Activated T-helper 1 cell treated with Interleukin-2 at 50 U/mL for 16 hours (primary cell): ENCODE measurements around the gene SFTA2.
"Not testable (repeated sequence)": the region's sequence is repeated elsewhere in the genome, so short reads cannot be mapped to it uniquely, and the experiment has no call there.

Source experiments
- DNase-seq: peaks from one replicate; pipeline ENCODE4 v3.0.0-alpha.2; 2020; ENCODE audit warnings: low read depth

SFTA2 gene

DNA sequence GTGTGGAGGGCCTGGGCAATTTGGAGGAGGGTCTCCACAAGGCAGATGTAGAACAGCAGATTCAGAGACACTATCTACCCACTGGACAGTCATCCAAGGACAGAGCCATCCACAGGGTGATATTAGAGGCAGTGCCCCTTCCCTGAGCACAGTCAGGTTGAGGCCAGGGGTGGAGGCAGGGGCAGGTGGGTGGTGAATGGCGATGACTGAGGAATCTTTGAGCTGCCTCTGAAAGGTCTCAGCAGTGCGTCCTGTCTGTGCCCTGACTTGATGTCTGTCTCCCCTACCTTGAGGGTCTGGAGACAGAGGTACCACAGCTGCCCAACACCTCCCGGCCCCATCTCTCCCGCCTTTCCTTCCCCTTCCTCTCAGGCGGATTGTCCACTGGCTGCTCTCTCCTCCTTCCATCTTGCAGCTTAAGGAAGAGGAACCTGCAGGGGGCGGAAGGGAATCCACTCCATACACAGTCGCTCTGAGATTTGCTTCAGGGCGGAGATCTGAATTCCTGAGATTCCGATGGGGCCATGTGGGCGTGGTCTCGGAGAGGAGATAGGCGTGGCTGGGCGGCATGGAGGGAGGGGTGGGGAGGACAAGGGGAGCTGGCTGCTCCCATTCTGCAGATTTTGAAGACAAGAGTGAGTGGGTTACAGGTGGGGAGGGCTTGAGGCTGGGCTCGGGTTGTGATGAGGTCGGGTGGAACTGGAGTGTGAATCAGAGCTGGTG, 10.5 kb upstream of the SFTA2 start:
- DNase-seq, result no peak

DNA sequence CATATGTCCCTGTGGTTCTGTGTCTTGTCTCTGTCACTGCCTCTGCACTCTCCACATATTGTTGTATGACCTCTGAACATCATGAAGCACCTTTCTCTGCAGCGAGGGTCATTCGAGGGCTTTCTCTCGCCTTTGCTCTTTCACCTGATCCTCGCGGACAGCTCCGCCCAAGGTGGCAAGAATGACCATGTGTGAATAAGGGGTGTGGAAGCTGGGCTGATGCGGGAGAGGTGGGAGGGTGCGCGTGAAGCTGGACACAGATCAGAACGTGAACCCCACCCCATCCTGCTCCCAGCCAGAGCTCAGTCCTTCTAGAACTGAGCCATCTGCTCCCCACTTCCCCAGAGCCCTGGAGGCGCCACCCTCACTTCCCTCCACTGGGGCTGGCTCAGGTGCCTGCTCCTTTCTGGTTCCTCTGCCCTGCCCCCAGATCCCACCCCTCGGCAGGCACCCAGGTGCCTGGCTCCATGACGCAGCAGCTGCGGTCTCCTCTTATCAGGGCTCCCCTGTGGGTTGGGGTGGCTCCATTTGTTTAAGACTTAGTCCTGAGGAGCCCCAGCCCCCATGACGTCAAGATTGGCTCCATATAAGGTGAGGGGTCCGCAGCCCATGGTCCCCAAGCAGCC, 8.5 kb upstream of the SFTA2 start, which contains the start of gene MUCL3:
Gene MUCL3, plus strand, starts transcription at position 613 of the 626 bp plus-strand sequence. CDS start 27 bp downstream, outside the sequence.
- no peak for DNase-seq

DNA sequence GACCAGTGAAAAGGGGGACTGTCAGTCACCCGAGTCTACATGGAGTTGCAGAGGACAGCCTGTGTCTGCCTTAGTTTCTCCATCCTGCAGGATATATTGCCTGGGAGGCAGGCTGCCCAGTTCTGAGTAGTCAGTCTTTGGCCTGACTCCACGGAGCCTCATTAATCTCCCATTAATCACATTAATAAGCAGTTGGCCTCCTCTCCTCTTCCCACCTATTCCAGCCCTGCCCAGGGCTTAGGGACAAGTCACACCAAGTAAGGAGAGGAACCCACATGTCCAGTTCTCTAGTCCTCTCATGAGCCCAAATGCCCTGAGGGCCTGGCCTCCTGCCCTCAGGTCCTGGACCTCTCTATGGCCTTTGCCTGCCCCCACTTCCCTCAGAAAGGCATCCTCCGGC, 7.5 kb upstream of the SFTA2 start:
- no peak for DNase-seq

DNA sequence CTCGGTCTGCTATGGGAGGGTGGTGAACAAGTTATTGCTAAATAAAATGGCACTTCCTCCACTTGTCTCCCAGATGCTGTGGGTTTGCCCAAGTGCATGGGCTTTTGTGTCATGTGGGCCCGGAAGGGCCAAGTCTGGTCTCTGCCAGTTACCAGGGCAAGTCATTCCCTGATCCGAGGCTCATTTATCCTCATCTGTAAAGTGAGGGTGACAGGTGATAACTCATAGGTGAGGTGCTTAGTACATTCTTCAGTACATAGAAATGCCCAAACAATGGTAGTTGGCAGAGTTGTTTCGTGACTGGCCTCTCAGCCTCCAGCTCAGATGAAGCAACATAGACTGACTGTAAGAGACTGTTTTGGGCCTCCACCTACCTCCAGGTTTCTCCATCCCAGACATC, 6.8 kb upstream of the SFTA2 start:
- no peak for DNase-seq

DNA sequence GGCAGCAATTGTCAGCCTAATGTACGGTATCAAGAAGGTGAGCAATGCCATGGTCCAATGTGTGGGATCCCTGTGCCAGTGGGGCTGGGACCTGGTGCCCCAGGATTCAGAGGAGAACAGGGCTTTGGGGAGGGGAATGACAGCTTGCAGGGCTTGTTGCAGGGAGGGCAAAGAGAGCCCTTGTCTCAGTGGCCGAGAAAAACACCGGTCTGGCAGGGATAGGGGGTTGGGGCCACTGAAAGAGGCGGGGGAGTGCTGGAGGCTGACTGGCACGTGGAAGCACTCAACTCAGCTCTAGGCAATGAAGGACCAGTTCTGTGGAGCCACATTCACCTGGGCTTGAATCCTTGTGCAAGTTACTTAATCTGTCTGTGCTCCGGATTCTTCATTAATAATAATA, 5.3 kb upstream of the SFTA2 start:
- no peak for DNase-seq

DNA sequence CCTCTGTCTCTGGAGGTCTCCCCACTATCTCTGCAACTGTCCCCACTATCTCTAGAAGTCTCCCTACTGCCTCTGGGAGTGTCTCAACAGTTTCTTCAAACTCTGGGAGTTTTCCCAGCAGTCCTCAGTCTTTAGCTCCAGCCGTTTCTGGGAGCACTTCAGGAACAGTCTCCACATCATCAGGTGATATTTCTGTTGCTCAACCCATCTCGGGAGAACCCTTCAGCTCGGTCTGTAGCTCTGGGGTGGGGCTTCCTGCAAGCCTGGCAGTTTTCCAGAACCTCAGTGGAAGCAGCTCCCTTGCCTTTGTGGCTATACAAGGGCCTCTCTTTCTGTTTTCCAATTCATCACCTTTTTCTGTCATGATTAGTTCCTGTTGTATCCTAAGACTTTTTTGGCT, 3.0 kb upstream of the SFTA2 start:
- DNase-seq, result no peak

DNA sequence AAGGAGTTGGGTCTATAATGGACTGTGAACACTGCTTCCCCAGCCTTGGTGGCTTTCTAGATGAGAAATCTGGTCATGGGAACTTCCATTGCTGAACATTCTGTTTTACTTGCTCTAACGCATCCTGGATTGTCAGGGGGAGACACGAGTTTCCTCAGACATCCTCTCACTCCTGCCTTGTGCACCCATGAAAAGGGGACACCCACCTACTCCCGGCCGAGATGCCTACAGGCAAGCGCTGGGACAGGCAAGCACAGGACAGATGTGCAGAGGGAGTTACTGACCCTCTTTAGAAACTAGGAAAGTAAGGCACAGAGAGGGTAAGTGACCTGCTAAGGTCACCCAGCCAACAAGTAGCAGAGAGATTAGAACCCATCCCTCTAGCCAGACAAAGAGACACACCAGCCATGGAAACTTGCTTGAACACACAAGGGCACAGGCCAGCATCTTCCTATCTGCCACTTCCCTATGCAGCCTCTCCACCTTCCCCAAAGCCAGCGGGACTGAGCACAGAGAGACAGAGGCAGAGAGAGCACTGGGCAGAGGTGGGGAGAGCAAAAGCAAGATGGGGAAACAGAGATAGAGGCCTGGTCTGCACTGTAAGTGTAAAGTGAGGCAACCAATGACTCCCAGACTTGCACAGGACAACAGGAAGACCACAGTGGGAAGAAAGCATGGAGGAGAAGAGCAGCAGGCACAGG, 845 bp upstream of the SFTA2 start:
- DNase-seq, result no peak

DNA sequence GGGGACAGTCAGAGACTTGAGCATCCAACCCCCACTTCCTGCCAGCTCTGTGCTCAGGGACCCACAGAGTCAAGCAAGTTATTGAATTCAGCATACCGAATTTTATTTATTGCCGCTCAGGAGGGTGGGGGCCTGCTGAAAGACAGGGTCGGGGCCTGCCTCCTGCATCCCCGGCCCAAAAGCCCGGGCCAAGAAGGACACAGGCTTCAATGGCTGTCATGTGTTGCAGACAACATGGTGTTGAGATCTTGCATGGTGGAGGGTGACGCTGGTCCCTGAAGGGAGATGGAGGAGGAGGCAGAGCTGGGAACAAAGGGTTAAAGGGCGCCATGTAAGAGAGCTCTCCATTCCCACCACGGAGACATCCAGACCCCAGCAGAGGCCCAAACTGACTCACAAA, 698 bp downstream of the SFTA2 start:
- no peak for DNase-seq

DNA sequence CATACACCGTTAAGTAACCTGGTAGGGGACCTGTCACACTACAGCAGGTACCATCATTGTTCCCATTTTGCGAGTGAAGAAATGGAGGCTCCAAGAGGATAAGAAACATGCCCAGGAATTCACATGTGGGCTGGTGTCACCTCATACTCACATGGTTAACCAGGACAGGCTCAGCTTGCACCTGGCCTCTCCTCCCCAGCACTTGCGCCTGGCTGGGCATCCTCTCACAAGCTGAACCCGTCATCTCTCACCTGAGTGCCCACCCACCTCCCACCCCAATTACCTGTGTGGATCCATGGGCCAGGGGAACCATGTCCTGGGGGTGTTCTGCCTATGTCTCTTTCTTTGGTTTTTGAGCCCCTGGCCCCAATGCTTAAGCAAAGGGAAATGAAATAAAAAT, 1.5 kb downstream of the SFTA2 start:
- no peak for DNase-seq

DNA sequence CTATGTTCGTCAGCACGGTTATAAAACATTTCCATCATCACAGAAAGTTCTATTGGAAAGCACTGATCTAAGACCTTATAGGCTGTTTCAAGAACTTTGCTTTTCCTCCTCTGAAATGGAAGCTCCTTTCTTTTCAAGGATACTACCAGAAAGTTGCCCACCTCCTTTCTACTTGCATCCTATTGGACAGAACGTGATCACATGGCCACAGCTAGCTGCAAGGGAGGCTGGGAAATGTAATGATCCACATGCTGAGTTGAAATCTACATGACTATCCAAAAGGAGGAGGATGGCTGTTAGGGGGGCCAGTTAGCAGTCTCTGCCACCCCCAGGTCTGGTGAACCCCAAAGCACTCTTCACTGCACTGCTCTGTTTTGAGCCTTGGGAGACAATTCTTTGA, 3.3 kb downstream of the SFTA2 start:
- DNase-seq, result no peak

DNA sequence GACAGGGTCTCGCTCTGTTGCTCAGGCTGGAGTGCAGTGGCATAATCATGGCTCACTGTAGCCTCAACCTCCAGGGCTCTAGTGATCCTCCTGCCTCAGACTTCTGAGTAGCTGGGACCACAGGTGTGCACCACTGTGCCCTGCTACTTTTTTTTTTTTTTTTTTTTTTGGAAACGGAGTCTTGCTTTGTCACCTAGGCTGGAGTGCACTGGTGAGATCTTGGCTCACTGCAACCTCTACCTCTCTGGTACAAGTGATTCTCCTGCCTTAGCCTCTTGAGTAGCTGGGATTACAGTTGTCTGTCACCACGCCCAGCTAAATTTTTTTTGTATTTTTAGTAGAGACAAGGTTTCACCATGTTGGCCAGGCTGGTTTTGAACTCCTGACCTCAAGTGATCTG, 4.9 kb downstream of the SFTA2 start:
- not testable (repeated sequence) for DNase-seq

DNA sequence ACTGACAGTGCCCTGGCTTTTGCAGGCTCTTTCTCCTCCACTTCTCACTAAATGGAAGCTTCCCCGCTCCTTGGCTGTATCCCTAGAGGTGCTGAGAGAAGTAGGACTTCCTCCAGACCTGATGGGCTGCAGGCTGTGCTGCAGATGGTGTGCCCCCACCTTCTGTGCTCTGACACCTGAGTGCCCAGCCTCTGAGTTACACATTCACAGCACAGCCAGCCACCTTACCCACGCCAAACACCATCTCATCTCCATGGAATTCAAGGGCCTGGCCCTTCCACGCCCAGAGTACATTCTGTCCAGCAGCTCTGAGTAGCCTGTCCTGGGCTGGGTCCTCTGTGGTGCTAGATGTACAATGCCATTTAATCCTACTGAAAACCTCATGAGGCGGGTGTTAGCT, 5.3 kb downstream of the SFTA2 start:
- DNase-seq, result no peak

DNA sequence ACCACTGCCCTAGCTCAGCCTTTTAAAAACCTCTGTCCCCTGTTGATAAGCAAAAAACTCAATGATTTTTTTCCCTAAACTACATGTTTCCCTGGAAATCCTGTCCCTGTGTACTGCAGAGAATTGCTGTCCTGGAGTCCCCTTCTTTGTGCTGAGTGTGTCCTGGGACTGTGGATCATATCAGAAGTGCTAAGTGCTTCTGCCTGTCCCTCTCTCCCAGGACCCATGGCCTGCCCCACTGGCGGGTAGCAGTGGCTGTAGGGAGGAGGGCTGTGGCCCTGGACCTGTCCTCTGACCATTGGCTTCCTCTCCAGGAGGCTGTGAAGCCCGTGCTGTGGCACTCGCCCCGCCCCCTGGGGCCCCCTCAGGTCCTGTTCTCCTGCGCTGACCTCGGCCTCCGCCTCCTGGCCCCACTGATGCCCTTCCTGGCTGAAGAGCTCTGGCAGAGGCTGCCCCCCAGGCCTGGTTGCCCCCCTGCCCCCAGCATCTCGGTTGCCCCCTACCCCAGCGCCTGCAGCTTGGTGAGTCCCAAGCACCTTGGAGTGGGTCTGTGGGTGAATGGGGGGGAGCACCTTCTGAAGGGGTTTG, 7.8 kb downstream of the SFTA2 start:
- DNase-seq, result not testable (repeated sequence)

DNA sequence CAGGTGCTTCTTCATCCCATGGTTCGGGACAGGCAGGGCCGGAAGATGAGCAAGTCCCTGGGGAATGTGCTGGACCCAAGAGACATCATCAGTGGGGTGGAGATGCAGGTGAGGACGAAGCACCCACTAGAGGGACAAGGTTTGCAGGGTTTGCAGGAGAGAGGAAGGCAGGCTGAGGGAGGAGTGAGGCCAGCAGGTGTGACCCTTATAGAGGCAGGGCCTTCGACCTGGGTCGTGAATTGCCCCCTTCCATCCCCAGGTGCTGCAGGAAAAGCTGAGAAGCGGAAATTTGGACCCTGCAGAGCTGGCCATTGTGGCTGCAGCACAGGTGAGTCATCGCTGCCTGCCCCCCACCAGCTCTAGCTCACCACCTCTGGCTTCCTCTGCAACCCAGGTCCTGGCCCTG, 9.5 kb downstream of the SFTA2 start:
- DNase-seq, result no peak

DNA sequence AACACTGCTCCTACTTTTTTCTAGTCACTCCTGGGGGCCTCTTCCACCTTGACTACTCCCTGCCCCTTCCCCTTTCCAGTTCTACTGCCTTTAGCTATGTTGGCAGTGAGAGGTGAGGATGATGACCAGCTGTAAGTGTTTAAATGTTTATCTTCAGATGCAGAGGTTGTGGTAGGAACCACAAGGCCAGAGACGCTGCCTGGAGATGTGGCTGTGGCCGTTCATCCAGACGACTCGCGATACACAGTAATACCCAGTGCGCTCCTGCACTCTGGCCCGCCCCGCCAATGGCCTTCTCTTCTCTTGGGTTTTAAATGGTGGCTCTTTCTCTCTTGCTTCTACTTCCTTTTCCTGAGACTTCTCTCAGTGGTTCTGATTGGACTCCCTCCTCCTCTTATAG, 13.3 kb downstream of the SFTA2 start:
- no peak for DNase-seq

DNA sequence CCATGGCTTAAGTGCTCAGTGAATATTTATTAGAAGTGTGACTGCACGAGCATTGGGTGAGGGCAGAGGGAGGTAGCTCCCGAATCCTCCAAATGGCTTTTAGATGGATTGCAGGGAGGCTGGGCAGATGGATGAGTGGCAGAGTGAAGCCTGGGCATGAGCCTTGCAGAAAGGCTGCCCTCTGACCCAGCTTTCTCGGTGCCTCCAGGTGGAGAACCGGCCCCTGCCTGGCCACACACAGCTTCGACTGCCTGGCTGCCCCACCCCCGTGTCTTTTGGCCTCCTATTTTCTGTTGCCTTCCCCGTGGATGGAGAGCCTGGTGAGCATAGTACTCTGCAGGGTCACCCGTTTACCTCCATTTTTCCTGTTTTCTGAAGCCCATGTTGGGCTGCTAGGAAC, 14.5 kb downstream of the SFTA2 start:
- no peak for DNase-seq

DNA sequence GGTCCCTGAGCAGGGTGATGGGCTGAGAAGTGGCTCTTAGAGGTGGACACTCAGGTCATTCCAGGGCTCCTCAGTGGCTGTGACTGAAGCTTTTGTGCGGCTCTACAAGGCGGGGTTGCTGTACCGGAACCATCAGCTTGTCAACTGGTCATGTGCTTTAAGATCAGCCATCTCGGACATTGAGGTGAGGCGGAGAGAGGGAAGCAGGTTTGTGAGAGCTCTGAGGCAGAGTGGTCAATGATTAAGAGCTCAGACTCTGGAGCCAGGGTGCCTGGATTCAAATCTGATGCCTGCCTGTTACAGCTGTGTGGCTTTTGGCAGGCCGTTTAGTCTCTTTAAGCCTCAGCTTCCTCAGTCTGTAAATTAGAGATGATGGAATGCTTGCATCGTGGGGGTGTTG, 14.9 kb downstream of the SFTA2 start:
- no peak for DNase-seq

DNA sequence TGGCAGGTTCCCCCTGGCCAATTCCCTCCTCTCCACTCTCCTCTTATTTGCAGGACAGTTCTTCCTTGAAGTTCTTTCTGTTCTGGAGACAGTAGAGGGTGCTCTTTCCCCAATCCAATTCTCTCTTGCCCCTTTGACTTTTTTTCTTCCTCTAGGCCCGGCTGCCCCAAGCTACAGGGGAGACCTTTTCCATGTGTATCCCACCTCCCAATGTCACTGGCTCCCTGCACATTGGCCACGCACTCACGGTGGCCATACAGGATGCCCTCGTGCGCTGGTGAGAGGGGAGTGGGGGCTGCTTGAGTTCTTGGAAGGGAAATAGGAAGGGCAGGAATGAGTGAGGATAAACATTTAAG, 16.4 kb downstream of the SFTA2 start:
- DNase-seq, result no peak

DNA sequence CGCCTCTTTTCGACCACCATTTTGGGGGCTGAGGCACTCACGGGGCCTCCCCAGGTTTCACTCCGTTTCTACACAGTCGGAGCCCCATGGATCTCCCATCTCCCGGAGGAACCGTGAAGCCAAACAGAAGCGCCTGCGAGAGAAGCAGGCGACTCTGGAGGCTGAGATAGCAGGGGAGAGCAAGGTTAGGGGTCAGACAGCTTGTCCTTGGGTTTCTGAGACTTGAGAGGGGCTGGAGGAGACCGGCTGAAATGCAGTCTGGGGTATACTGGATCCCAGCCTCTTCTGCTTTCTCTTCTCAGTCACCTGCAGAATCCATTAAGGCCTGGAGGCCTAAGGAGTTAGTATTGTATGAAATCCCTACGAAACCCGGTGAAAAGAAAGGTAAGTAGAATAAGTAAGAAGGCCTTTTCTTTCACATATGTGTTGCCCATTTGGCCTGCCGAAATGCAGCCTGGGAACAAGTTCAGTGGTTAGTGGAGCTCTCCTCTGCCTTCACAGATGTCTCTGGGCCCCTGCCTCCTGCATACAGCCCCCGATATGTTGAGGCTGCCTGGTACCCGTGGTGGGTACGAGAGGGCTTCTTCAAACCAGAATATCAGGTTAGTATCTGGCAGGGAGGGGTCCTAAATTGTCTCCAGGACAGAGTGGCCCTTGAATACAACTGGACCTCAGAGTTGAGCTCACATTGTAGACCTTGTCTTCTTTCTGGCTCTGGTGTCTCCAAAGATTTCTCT, 16.9 kb downstream of the SFTA2 start:
- no peak for DNase-seq

DNA sequence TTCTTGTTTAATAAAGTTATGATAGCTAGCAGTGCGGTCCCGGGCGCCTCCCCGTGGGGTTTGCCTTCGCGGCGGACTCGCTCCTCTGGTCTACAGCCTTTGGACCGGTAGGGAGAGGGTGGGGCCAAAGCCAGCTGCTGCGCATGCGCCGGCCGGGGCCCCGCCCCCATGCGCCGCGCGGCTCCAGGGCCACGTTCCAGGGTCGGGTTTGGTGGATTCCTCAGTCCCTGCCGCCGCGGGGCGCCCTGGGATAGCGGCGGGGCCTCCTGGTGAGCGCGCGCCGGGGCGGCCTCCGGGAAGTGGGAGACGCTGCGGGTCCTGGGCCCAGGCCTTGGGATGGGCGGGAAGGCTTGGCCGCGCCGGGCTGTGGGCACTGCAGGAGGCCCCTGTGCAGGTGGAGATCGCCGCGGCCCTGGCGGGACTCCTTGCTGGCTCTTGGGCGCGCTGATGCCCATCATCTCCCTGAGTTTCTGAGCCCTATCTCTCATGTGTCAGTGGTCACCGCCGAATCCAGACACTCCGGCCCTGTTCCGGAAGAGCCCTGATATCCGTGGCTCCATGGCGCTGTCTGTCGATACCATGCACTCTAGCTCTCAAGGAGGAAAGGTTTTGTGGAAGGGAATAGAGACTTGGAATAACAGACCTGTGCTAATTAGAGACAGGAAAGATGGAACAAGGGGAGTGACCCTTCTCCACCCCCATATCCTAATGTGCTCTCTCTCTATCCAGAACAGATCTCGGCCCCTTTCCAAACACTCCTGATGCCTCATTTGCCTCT, 17.7 kb downstream of the SFTA2 start, which contains the start of gene VARS2:
Gene VARS2, plus strand, starts transcription at position 163 of the 778 bp plus-strand sequence. Its CDS starts 599 bp downstream, at position 762.
- DNase-seq, result peak; percentile 83

DNA sequence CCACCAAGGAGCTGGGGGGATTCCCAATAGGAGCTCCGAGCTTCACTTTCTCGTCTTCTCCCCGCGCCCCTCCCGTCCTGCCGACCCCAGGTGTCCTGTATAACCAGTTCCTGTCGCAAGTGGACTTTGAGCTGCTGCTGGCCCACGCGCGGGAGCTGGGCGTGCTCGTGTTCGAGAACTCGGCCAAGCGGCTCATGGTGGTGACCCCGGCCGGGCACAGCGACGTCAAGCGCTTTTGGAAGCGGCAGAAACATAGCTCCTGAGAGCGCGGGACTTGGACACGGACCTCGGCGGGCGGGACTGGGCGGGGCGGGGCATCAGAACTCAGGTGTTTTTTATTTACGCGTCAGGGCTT, 18.3 kb downstream of the SFTA2 start:
- no peak for DNase-seq
